GM23338 (cell line): ENCODE data around the gene SCUBE2. TPM values are rescaled to one million over a fixed set of nuclear protein-coding genes. Genes with fewer than 3 reads are reported as not detected.

ENCODE experiments used
- ATAC-seq: fragments of 200-7000 bp; cut with Tn5 transposase; 3 replicates; pipeline ENCODE4 v1.9.1; 2020
- DNase-seq: peaks from one replicate; pipeline ENCODE4 v3.0.0-alpha.2; 2015; ENCODE audit warnings: low spot score
- H2AFZ ChIP-seq: fragments of 200-600 bp; sonication (generic); 2 replicates; pipeline ENCODE4 v1.8.0; 2016; ENCODE audit warnings: antibody characterized with exemption, mild to moderate bottlenecking, moderate library complexity
- H3F3A ChIP-seq: fragments of 200-600 bp; sonication (generic); replicated peaks from 2 replicates; pipeline ENCODE4 v1.8.0; 2017; ENCODE audit warnings: antibody characterized with exemption, mixed run types, low read depth
- H3K27ac ChIP-seq: fragments of 200-600 bp; sonication (generic); 2 replicates; pipeline ENCODE4 v1.6.1; 2016; ENCODE audit warnings: low read depth
- H3K27me3 ChIP-seq: fragments of 200-600 bp; sonication (generic); 2 replicates; pipeline ENCODE4 v1.8.0; 2016; ENCODE audit warnings: mild to moderate bottlenecking, mixed run types, moderate library complexity; ENCODE audit not compliant: insufficient read depth
- H3K36me3 ChIP-seq: fragments of 200-600 bp; sonication (generic); 2 replicates; pipeline ENCODE4 v1.8.0; 2016; ENCODE audit warnings: mild to moderate bottlenecking; ENCODE audit not compliant: insufficient read depth
- H3K4me1 ChIP-seq: fragments of 200-600 bp; sonication (generic); 2 replicates; pipeline ENCODE4 v1.8.0; 2016; ENCODE audit warnings: mild to moderate bottlenecking, moderate library complexity; ENCODE audit not compliant: insufficient read depth
- H3K4me2 ChIP-seq: fragments of 200-600 bp; sonication (generic); 2 replicates; pipeline ENCODE4 v1.7.1; 2017; ENCODE audit warnings: mixed run types
- H3K4me3 ChIP-seq: fragments of 200-600 bp; sonication (generic); 2 replicates; pipeline ENCODE4 v1.6.1; 2016; ENCODE audit warnings: mixed run types
- H3K79me2 ChIP-seq: fragments of 200-600 bp; sonication (generic); replicated peaks from 2 replicates; pipeline ENCODE4 v1.8.0; 2017; ENCODE audit warnings: mild to moderate bottlenecking; ENCODE audit not compliant: insufficient read depth
- H3K9me2 ChIP-seq: fragments of 200-600 bp; sonication (generic); 2 replicates; pipeline ENCODE4 v1.8.0; 2017; ENCODE audit not compliant: insufficient read depth
- H4K20me1 ChIP-seq: fragments of 200-600 bp; sonication (generic); replicated peaks from 2 replicates; pipeline ENCODE4 v1.8.0; 2017; ENCODE audit warnings: mild to moderate bottlenecking; ENCODE audit not compliant: insufficient read depth
- H3K27ac Mint-ChIP-seq: 2 replicates; pipeline ENCODE4 v1.8.0; 2020; ENCODE audit warnings: inconsistent platforms, mild to moderate bottlenecking, moderate library complexity, mixed read lengths
- H3K27me3 Mint-ChIP-seq: 3 replicates; pipeline ENCODE4 v1.8.0; 2022; ENCODE audit warnings: low read depth, mild to moderate bottlenecking, moderate library complexity, mixed read lengths, inconsistent platforms; ENCODE audit not compliant: insufficient read depth, poor library complexity
- H3K36me3 Mint-ChIP-seq: 3 replicates; pipeline ENCODE4 v1.8.0; 2021; ENCODE audit warnings: low read depth, mild to moderate bottlenecking, inconsistent platforms, moderate library complexity, mixed read lengths
- H3K4me1 Mint-ChIP-seq: 3 replicates; pipeline ENCODE4 v1.8.0; 2020; ENCODE audit warnings: mild to moderate bottlenecking, inconsistent platforms, mixed read lengths
- H3K4me3 Mint-ChIP-seq: 3 replicates; pipeline ENCODE4 v1.8.0; 2021; ENCODE audit warnings: moderate library complexity, mild to moderate bottlenecking, inconsistent platforms, mixed read lengths
- H3K9me3 Mint-ChIP-seq: 3 replicates; pipeline ENCODE4 v1.8.0; 2020; ENCODE audit warnings: moderate library complexity, mild to moderate bottlenecking, inconsistent platforms, mixed read lengths
- CREB1 ChIP-seq: fragments of 250-450 bp; sonication (Bioruptor Pico); IDR thresholded peaks from 2 replicates; pipeline ENCODE4 v1.5.0; 2020; ENCODE audit warnings: low read depth, mild to moderate bottlenecking, moderate library complexity
- EZH2 ChIP-seq: fragments of 200-600 bp; sonication (generic); IDR thresholded peaks from one replicate; pipeline ENCODE4 v1.8.0; 2017; ENCODE audit warnings: antibody characterized with exemption, mild to moderate bottlenecking, low read depth; ENCODE audit not compliant: unreplicated experiment
- EZH2phosphoT487 ChIP-seq: fragments of 200-600 bp; sonication (generic); IDR thresholded peaks from one replicate; pipeline ENCODE4 v1.8.1; 2018; ENCODE audit warnings: antibody characterized with exemption; ENCODE audit not compliant: unreplicated experiment
- JUNB ChIP-seq: IDR thresholded peaks from one replicate; pipeline ENCODE4 v1.6.1; 2016; ENCODE audit warnings: antibody characterized with exemption; ENCODE audit not compliant: unreplicated experiment
- NANOG ChIP-seq: IDR thresholded peaks from 2 replicates; pipeline ENCODE4 v1.6.1; 2016; ENCODE audit warnings: antibody characterized with exemption, borderline replicate concordance
- POLR2AphosphoS5 ChIP-seq: IDR thresholded peaks from 2 replicates; pipeline ENCODE4 v1.6.1; 2016; ENCODE audit warnings: antibody characterized with exemption, low read depth
- STAT1 ChIP-seq: IDR thresholded peaks from one replicate; pipeline ENCODE4 v1.6.1; 2016; ENCODE audit warnings: antibody characterized with exemption; ENCODE audit not compliant: unreplicated experiment
- ZNF114 ChIP-seq: fragments of 250-450 bp; sonication (Bioruptor Pico); IDR thresholded peaks from 2 replicates; pipeline ENCODE4 v1.5.0; 2020; ENCODE audit warnings: mild to moderate bottlenecking, moderate library complexity
- ZNF331 ChIP-seq: fragments of 250-450 bp; sonication (Bioruptor Pico); IDR thresholded peaks from 2 replicates; pipeline ENCODE4 v1.5.0; 2020; ENCODE audit warnings: low read depth, mild to moderate bottlenecking, moderate library complexity
- polyA plus RNA-seq: library from polyadenylated mRNA; unstranded; fragments of >200 nt; fragmentation: Nextera tagmentation; extraction: Ambion mirVana; gene quantifications from 2 replicates; pipeline ENCODE4 v1.2.1, GENCODE V29; 2016
- total RNA-seq: library from RNA; depleted of rRNA; stranded (reverse); fragments of >200 nt; shearing (Covaris generic); gene quantifications from 2 replicates; pipeline ENCODE4 v1.2.3, GENCODE V29; 2014
- TF ChIP-seq, protein P1 (sequence below), 2 experiments: fragments of 200-600 bp in 1 of 2; sonication (generic) in 1 of 2; conservative IDR thresholded peaks; 2 replicates each; pipeline versions ENCODE4 v1.5.1 to v1.6.1; 2016 to 2017; ENCODE audit warnings: antibody characterized with exemption in 2 of 2, low read depth in 2 of 2, mild to moderate bottlenecking in 2 of 2, moderate library complexity in 1 of 2
- TF ChIP-seq, protein P2 (sequence below): IDR thresholded peaks from 2 replicates; pipeline ENCODE4 v1.6.1; 2016; ENCODE audit warnings: antibody characterized with exemption
- TF ChIP-seq, protein P3 (sequence below): fragments of 250-450 bp; sonication (Bioruptor Pico); IDR thresholded peaks from 2 replicates; pipeline ENCODE4 v1.5.0; 2020; ENCODE audit warnings: mild to moderate bottlenecking, moderate library complexity
- TF ChIP-seq, protein P4 (sequence below): IDR thresholded peaks from one replicate; pipeline ENCODE4 v1.6.1; 2018; ENCODE audit warnings: antibody characterized with exemption; ENCODE audit not compliant: unreplicated experiment

The SCUBE2 gene
- total and polyA plus RNA-seq, 2 experiments from 2014 or later: 0.47 to 0.63 TPM

DNA sequence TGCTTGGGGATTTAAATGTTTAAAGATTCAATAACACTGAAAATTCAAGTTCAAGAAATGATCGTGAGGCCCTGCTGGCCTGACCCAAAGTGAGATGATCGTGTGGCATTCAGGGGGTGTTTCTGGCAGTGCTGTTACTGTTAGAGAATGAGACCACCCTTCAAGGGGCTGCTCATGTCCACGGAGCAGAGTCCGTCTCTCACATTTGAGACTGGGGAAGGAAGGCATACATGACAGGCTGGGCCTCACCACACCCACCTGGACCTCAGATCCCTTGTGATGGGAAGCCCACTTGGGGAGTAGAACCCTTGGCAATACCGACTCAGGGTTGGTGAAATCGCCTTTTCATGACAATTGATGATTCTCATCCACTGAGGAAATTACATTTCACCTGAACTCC is 71.5 kb downstream of the SCUBE2 start:
- Histone ChIP-seq H2AFZ (no peak overlapping the region), H3K36me3 (no peaks in the 10 kb centered on the region), H3K27ac (no peak overlapping the region), H3K4me3 (no peak overlapping the region), H4K20me1 (no peaks in the 10 kb centered on the region), H3K9me2 (peaks cover 3% of the 10 kb centered on the region; the same call in 1 of the 2 replicates), H3K27me3 (no peaks in the 10 kb centered on the region), H3K79me2 (no peaks in the 10 kb centered on the region), H3K4me2 (no peak overlapping the region), H3F3A (no peaks in the 10 kb centered on the region), H3K4me1 (peaks cover 7% of the 10 kb centered on the region; the same call in 1 of the 2 replicates)
- Mint-ChIP-seq H3K4me3 (no peak overlapping the region), H3K36me3 (no peaks in the 10 kb centered on the region), H3K9me3 (no peaks in the 10 kb centered on the region), H3K27me3 (peaks cover 3% of the 10 kb centered on the region), H3K4me1 (peaks cover 11% of the 10 kb centered on the region; the same call in 2 of the 3 replicates), H3K27ac (no peak overlapping the region)
- no peak for TF ChIP-seq ZNF331 (CRISPR knock-in tag)
- TF ChIP-seq ZNF114: no peak
- no peak for TF ChIP-seq STAT1
- no peak for TF ChIP-seq NANOG
- no peak for TF ChIP-seq CREB1 (CRISPR knock-in tag)
- TF ChIP-seq, protein P1, sequence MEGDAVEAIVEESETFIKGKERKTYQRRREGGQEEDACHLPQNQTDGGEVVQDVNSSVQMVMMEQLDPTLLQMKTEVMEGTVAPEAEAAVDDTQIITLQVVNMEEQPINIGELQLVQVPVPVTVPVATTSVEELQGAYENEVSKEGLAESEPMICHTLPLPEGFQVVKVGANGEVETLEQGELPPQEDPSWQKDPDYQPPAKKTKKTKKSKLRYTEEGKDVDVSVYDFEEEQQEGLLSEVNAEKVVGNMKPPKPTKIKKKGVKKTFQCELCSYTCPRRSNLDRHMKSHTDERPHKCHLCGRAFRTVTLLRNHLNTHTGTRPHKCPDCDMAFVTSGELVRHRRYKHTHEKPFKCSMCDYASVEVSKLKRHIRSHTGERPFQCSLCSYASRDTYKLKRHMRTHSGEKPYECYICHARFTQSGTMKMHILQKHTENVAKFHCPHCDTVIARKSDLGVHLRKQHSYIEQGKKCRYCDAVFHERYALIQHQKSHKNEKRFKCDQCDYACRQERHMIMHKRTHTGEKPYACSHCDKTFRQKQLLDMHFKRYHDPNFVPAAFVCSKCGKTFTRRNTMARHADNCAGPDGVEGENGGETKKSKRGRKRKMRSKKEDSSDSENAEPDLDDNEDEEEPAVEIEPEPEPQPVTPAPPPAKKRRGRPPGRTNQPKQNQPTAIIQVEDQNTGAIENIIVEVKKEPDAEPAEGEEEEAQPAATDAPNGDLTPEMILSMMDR (conservative IDR thresholded peaks at IDR 0.05; ENCODE audit: low read depth in 2 of 2): no peak
- TF ChIP-seq, protein P2, sequence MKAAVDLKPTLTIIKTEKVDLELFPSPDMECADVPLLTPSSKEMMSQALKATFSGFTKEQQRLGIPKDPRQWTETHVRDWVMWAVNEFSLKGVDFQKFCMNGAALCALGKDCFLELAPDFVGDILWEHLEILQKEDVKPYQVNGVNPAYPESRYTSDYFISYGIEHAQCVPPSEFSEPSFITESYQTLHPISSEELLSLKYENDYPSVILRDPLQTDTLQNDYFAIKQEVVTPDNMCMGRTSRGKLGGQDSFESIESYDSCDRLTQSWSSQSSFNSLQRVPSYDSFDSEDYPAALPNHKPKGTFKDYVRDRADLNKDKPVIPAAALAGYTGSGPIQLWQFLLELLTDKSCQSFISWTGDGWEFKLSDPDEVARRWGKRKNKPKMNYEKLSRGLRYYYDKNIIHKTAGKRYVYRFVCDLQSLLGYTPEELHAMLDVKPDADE: no peak
- no peak for TF ChIP-seq EZH2
- no peak for TF ChIP-seq EZH2phosphoT487
- TF ChIP-seq, protein P3, sequence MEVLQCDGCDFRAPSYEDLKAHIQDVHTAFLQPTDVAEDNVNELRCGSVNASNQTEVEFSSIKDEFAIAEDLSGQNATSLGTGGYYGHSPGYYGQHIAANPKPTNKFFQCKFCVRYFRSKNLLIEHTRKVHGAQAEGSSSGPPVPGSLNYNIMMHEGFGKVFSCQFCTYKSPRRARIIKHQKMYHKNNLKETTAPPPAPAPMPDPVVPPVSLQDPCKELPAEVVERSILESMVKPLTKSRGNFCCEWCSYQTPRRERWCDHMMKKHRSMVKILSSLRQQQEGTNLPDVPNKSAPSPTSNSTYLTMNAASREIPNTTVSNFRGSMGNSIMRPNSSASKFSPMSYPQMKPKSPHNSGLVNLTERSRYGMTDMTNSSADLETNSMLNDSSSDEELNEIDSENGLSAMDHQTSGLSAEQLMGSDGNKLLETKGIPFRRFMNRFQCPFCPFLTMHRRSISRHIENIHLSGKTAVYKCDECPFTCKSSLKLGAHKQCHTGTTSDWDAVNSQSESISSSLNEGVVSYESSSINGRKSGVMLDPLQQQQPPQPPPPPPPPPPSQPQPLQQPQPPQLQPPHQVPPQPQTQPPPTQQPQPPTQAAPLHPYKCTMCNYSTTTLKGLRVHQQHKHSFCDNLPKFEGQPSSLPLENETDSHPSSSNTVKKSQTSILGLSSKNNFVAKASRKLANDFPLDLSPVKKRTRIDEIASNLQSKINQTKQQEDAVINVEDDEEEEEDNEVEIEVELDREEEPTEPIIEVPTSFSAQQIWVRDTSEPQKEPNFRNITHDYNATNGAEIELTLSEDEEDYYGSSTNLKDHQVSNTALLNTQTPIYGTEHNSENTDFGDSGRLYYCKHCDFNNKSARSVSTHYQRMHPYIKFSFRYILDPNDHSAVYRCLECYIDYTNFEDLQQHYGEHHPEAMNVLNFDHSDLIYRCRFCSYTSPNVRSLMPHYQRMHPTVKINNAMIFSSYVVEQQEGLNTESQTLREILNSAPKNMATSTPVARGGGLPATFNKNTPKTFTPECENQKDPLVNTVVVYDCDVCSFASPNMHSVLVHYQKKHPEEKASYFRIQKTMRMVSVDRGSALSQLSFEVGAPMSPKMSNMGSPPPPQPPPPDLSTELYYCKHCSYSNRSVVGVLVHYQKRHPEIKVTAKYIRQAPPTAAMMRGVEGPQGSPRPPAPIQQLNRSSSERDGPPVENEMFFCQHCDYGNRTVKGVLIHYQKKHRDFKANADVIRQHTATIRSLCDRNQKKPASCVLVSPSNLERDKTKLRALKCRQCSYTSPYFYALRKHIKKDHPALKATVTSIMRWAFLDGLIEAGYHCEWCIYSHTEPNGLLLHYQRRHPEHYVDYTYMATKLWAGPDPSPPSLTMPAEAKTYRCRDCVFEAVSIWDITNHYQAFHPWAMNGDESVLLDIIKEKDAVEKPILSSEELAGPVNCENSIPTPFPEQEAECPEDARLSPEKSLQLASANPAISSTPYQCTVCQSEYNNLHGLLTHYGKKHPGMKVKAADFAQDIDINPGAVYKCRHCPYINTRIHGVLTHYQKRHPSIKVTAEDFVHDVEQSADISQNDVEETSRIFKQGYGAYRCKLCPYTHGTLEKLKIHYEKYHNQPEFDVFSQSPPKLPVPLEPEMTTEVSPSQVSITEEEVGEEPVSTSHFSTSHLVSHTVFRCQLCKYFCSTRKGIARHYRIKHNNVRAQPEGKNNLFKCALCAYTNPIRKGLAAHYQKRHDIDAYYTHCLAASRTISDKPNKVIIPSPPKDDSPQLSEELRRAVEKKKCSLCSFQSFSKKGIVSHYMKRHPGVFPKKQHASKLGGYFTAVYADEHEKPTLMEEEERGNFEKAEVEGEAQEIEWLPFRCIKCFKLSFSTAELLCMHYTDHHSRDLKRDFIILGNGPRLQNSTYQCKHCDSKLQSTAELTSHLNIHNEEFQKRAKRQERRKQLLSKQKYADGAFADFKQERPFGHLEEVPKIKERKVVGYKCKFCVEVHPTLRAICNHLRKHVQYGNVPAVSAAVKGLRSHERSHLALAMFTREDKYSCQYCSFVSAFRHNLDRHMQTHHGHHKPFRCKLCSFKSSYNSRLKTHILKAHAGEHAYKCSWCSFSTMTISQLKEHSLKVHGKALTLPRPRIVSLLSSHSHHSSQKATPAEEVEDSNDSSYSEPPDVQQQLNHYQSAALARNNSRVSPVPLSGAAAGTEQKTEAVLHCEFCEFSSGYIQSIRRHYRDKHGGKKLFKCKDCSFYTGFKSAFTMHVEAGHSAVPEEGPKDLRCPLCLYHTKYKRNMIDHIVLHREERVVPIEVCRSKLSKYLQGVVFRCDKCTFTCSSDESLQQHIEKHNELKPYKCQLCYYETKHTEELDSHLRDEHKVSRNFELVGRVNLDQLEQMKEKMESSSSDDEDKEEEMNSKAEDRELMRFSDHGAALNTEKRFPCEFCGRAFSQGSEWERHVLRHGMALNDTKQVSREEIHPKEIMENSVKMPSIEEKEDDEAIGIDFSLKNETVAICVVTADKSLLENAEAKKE (CRISPR knock-in tag): no peak
- TF ChIP-seq POLR2AphosphoS5: no peak
- no peak for TF ChIP-seq JUNB
- TF ChIP-seq, protein P4, sequence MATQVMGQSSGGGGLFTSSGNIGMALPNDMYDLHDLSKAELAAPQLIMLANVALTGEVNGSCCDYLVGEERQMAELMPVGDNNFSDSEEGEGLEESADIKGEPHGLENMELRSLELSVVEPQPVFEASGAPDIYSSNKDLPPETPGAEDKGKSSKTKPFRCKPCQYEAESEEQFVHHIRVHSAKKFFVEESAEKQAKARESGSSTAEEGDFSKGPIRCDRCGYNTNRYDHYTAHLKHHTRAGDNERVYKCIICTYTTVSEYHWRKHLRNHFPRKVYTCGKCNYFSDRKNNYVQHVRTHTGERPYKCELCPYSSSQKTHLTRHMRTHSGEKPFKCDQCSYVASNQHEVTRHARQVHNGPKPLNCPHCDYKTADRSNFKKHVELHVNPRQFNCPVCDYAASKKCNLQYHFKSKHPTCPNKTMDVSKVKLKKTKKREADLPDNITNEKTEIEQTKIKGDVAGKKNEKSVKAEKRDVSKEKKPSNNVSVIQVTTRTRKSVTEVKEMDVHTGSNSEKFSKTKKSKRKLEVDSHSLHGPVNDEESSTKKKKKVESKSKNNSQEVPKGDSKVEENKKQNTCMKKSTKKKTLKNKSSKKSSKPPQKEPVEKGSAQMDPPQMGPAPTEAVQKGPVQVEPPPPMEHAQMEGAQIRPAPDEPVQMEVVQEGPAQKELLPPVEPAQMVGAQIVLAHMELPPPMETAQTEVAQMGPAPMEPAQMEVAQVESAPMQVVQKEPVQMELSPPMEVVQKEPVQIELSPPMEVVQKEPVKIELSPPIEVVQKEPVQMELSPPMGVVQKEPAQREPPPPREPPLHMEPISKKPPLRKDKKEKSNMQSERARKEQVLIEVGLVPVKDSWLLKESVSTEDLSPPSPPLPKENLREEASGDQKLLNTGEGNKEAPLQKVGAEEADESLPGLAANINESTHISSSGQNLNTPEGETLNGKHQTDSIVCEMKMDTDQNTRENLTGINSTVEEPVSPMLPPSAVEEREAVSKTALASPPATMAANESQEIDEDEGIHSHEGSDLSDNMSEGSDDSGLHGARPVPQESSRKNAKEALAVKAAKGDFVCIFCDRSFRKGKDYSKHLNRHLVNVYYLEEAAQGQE: no peak
- ATAC-seq (no peak), DNase-seq (no peak)
